Heart right ventricle (tissue), 16 donors: ENCODE results near the gene PRRT1B. TPM values are rescaled to one million over a fixed set of nuclear protein-coding genes. Genes with fewer than 3 reads are reported as not detected.

Experiments used
- ATAC-seq, 8 donors: fragments of 200-7000 bp; cut with Tn5 transposase; one replicate each; pipeline ENCODE4 v1.9.1; 2020; ENCODE audit warnings: mild to moderate bottlenecking in 8 of 8, moderate library complexity in 8 of 8, moderate number of reproducible peaks in 1 of 8
- DNase-seq, 2 donors: peaks; one replicate each; pipeline ENCODE4 v3.0.0-alpha.2; 2020
- H3K27ac ChIP-seq, 10 donors: fragments of 200-600 bp; sonication (generic) in 2 of 10; one replicate each; pipeline versions ENCODE4 v1.5.0 to v1.8.0; 2020 to 2022; ENCODE audit warnings: mild to moderate bottlenecking in 3 of 10
- H3K27me3 ChIP-seq, 7 donors: fragments of 200-600 bp; one replicate each; pipeline ENCODE4 v1.8.0; 2021 to 2022; ENCODE audit warnings: mild to moderate bottlenecking in 2 of 7
- H3K36me3 ChIP-seq, 9 donors: fragments of 200-600 bp; sonication (generic) in 1 of 9; one replicate each; pipeline versions ENCODE4 v1.5.0 to v1.8.0; 2020 to 2022; ENCODE audit warnings: mild to moderate bottlenecking in 2 of 9
- H3K4me1 ChIP-seq, 9 donors: fragments of 200-600 bp; sonication (generic) in 1 of 9; one replicate each; pipeline versions ENCODE4 v1.5.0 to v1.8.0; 2020 to 2022; ENCODE audit warnings: mild to moderate bottlenecking in 4 of 9
- H3K4me3 ChIP-seq, 10 donors: fragments of 200-600 bp; sonication (generic) in 2 of 10; one replicate each; pipeline versions ENCODE4 v1.5.0 to v1.8.0; 2020 to 2022; ENCODE audit warnings: mild to moderate bottlenecking in 7 of 10, moderate library complexity in 2 of 10
- H3K9me3 ChIP-seq, 11 donors: fragments of 200-600 bp in 10 of 11; sonication (generic) in 2 of 11; one replicate each; pipeline versions ENCODE4 v1.5.0 to v1.8.0; 2013 to 2022; ENCODE audit warnings: mild to moderate bottlenecking in 2 of 11, control low read depth in 1 of 11, moderate library complexity in 1 of 11
- WGBS, 2 donors: extraction: QIAGEN DNeasy Blood & Tissue Kit; methylation state at CpG; one replicate each; pipeline ENCODE4 v1.1.7; 2013; ENCODE audit warnings: inconsistent platforms in 1 of 2; 5-methylcytosine and 5-hydroxymethylcytosine counted together
- intact Hi-C, 10 donors: fragments of 100-400 bp; cut with DNase I; formaldehyde crosslinking; loops; one replicate each; pipeline versions ENCODE4 v1.11.1 to v1.14.2; 2022
- polyA plus RNA-seq, 2 donors: library from polyadenylated mRNA; stranded (reverse); fragments of 200-250 nt; gene quantifications; one replicate each; pipeline ENCODE4 v1.2.3, GENCODE V29; 2013
- total RNA-seq, 10 donors: library from RNA; stranded (reverse); fragmentation: NEBNext Ultra II Directional in 3 of 10; extraction: Animal tissue kit (Norgen Biotek cat#: 25700) in 3 of 10; gene quantifications; one replicate each; pipeline versions ENCODE4 v1.2.1 to v1.2.4, GENCODE V29; 2021 to 2023
- TF ChIP-seq, protein P1 (sequence below), 9 donors: fragments of 200-600 bp; sonication (generic) in 2 of 9; IDR thresholded peaks; one replicate each; pipeline versions ENCODE4 v1.5.0 to v1.8.0; 2021 to 2022; ENCODE audit warnings: antibody characterized with exemption in 9 of 9, mild to moderate bottlenecking in 5 of 9, moderate library complexity in 1 of 9
- donor health status: Arrhythmogenic right ventricular cardiomyopathy.
- donor health status: ischemic (EF 13 %, LVEDD 7.1; RV severe dilation, severe dysfunction).
- donor health status: healthy with polysubstance abuse.
- donor health status: DM: no; HTN: yes; CAD: no.
- donor health status: DM: no; HTN: no; CAD: no.
- donor health status: ischemic (EF 25% LVEDD 6.9; RV normal size, moderate dysfunction).
- donor health status: ischemic (EF 25% LVEDD 5.7; RV mildly dilated, moderate dysfunction).
- donor health status: healthy.
- donor health status: DM: yes; HTN: yes; CAD: no.
- donor health status: Ischemic cardiomyopathy.
- donor health status: ischemic (EF 35%, LVEDD 5.7; RV mildly dilated, moderate dysfunction).
- donor health status: nonischemic (EF 11% LVEDD 7.7; RV severe dilation, severe dysfunction).
- donor health status: DM: yes; HTN: yes; CAD: no.
- donor health status: PGD.
- donor health status: ischemic (EF 29% LVEDD 5.4; RV normal size, mild dysfunction).
- donor health status: nonischemic (EF 23%, LVEDD 6.1; RV moderate dilation, normal function).

The PRRT1B gene
- total and polyA plus RNA-seq, 12 donors: not detected

DNA sequence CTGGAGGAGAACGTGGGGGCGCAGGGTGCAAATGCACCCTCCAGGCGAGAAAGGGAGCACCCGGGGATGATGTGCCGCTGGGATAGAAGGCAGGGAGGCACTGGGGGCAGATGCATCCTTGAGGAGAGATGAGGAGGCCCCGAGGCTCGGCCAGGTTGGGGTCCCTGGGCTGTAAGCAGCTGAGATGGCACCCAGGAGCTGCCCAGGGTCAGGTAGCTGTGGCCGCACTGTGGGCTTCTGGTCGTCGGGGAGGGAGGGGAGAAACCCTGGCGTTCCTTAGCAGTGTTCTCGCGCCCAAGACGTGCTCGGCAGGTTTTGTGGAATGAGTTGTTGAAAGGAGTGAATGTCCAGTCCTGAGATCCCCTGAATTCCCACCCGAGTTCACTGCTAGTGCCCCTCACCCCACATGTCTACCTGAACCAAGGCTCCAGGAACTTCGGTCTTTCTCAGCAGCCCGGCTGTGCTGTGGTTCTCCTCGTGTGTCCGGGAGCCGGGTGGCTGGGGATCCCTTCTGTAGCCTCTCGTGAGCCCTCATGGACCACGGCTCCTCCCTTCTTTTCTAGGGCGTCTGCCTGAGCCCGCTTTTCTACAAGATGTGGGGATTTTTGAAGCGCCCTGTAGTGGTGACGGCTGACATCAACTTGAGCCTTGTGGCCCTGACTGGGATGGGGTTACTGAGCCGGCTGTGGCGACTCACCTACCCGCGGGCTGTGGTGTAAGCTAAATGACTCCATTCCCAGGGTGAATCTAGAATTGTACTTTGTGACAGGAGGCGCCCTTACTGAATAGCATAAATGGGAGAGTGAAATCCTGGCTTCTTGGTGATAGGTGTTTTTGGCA, 41.5 kb upstream of the PRRT1B start:
- Histone ChIP-seq H3K9me3 (no peaks in the 10 kb centered on the region), H3K36me3 (peaks cover 0 to 43% (median 12%) of the 10 kb centered on the region in 9 donors), H3K27me3 (no peaks in the 10 kb centered on the region), H3K4me1 (peaks cover 7 to 36% (median 17%) of the 10 kb centered on the region in 9 donors), H3K4me3 (peak overlapping the region; percentile 62 to 100 (median 96)), H3K27ac (peak overlapping the region in 7 of 10 donors; percentile 70 to 88 (median 84))
- 20 to 29% methylated on average over 32 of the region's 32 CpGs for WGBS, 2 donors
- DNase-seq (no peak), ATAC-seq (peak in 4 of 8 donors; percentile 1 to 15 (median 2))
- intact Hi-C loops: loop anchor here in 2 of 10 donors (10.0 kb wide), 1 partner anchor 241 kb away; the partner anchor contains the start of gene RAPGEF1 (in 2 of the 2)
- TF ChIP-seq, protein P1, sequence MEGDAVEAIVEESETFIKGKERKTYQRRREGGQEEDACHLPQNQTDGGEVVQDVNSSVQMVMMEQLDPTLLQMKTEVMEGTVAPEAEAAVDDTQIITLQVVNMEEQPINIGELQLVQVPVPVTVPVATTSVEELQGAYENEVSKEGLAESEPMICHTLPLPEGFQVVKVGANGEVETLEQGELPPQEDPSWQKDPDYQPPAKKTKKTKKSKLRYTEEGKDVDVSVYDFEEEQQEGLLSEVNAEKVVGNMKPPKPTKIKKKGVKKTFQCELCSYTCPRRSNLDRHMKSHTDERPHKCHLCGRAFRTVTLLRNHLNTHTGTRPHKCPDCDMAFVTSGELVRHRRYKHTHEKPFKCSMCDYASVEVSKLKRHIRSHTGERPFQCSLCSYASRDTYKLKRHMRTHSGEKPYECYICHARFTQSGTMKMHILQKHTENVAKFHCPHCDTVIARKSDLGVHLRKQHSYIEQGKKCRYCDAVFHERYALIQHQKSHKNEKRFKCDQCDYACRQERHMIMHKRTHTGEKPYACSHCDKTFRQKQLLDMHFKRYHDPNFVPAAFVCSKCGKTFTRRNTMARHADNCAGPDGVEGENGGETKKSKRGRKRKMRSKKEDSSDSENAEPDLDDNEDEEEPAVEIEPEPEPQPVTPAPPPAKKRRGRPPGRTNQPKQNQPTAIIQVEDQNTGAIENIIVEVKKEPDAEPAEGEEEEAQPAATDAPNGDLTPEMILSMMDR (IDR thresholded peaks at IDR 0.05): no peak

- Histone ChIP-seq H3K27me3 (no peaks in the 10 kb centered on the region), H3K4me3 (no peak overlapping the region), H3K9me3 (no peaks in the 10 kb centered on the region), H3K4me1 (peaks cover 7 to 36% (median 17%) of the 10 kb centered on the region in 9 donors), H3K36me3 (peaks cover 0 to 43% (median 9%) of the 10 kb centered on the region in 9 donors), H3K27ac (no peak overlapping the region)
- intact Hi-C loops: loop anchor here in 2 of 10 donors (10.0 kb wide), 1 partner anchor 240 kb away; the partner anchor contains the start of gene RAPGEF1 (in 2 of the 2)
- ATAC-seq: no peak
- whole genome bisulfite sequencing, 2 donors: 91 to 95% methylated on average over 8 of the region's 8 CpGs
- TF ChIP-seq, protein P1 (IDR thresholded peaks at IDR 0.05): no peak
- DNase-seq: no peak
Observed at GRCh38 chr9:131505012-131505411, 40.3 kb upstream of the PRRT1B start.

GRCh38 chr9:131511416-131511815, 33.9 kb upstream of the PRRT1B start:
- Histone ChIP-seq H3K4me3 (no peak overlapping the region), H3K36me3 (peaks cover 0 to 88% (median 37%) of the 10 kb centered on the region in 9 donors), H3K4me1 (no peaks in the 10 kb centered on the region), H3K27me3 (no peaks in the 10 kb centered on the region), H3K27ac (no peak overlapping the region), H3K9me3 (peaks cover 0 to 14% (median 0%) of the 10 kb centered on the region in 11 donors)
- DNase-seq (no peak), ATAC-seq (no peak)
- 78 to 86% methylated on average over 7 of the region's 7 CpGs for WGBS, 2 donors
- TF ChIP-seq, protein P1 (IDR thresholded peaks at IDR 0.05): no peak
- intact Hi-C loops: no loop called here

DNA sequence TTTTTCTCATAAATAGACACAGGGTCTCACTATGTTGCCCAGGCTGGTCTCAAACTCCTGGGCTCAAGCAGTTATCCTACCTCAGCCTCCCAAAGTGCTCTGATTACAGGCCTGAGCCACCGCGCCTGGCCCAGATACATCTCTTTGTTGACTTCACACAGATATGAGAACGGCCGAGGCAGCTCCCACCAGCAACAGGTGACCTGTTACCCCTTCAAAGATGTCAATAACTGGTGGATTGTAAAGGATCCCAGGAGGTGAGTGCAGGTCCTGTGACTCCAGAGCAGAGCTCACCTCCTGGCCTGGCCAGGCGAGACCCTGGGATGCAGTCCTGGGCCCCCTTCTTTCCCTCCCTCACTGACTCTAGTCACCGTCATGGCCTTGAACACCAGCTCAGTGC, 33.4 kb upstream of the PRRT1B start:
- Histone ChIP-seq H3K27me3 (no peaks in the 10 kb centered on the region), H3K4me3 (no peak overlapping the region), H3K4me1 (peaks cover 0 to 4% (median 0%) of the 10 kb centered on the region in 9 donors), H3K9me3 (peaks cover 0 to 17% (median 0%) of the 10 kb centered on the region in 11 donors), H3K27ac (no peak overlapping the region), H3K36me3 (peaks cover 0 to 91% (median 41%) of the 10 kb centered on the region in 9 donors)
- DNase-seq: no peak
- 95 to 97% methylated on average over 6 of the region's 6 CpGs for WGBS, 2 donors
- TF ChIP-seq, protein P1 (IDR thresholded peaks at IDR 0.05): no peak
- ATAC-seq: no peak
- intact Hi-C loops: no loop called here
